Ishikawa (cell line): ENCODE measurements around the gene ITPR2.

Experiments
- CEBPB ChIP-seq: IDR thresholded peaks from 2 replicates; pipeline ENCODE4 v1.6.1; 2012
- CREB1 ChIP-seq: IDR thresholded peaks from 2 replicates; pipeline ENCODE4 v1.6.1; 2012; ENCODE audit warnings: low read depth
- EGR1 ChIP-seq: IDR thresholded peaks from 2 replicates; pipeline ENCODE4 v1.6.1; 2012
- EP300 ChIP-seq: IDR thresholded peaks from 2 replicates; pipeline ENCODE4 v1.6.1; 2012; ENCODE audit warnings: borderline replicate concordance
- FOXM1 ChIP-seq: IDR thresholded peaks from 2 replicates; pipeline ENCODE4 v1.6.1; 2012; ENCODE audit warnings: low read depth, borderline replicate concordance
- MAX ChIP-seq: IDR thresholded peaks from 2 replicates; pipeline ENCODE4 v1.6.1; 2012
- NFIC ChIP-seq: IDR thresholded peaks from 2 replicates; pipeline ENCODE4 v1.6.1; 2012
- RAD21 ChIP-seq: IDR thresholded peaks from 2 replicates; pipeline ENCODE4 v1.6.1; 2012; ENCODE audit warnings: low read depth
- REST ChIP-seq: IDR thresholded peaks from 2 replicates; pipeline ENCODE4 v1.6.1; 2012; ENCODE audit warnings: low read depth, mild to moderate bottlenecking
- TAF1 ChIP-seq: IDR thresholded peaks from 2 replicates; pipeline ENCODE4 v1.6.1; 2012; ENCODE audit warnings: low read depth, mild to moderate bottlenecking
- TCF12 ChIP-seq: IDR thresholded peaks from 2 replicates; pipeline ENCODE4 v1.6.1; 2012; ENCODE audit warnings: low read depth
- TEAD4 ChIP-seq: IDR thresholded peaks from 2 replicates; pipeline ENCODE4 v1.6.1; 2012
- USF1 ChIP-seq: IDR thresholded peaks from 2 replicates; pipeline ENCODE4 v1.6.1; 2012
- YY1 ChIP-seq: IDR thresholded peaks from 2 replicates; pipeline ENCODE4 v1.6.1; 2012; ENCODE audit warnings: low read depth
- ZBTB7A ChIP-seq: IDR thresholded peaks from 2 replicates; pipeline ENCODE4 v1.6.1; 2012; ENCODE audit warnings: low read depth

The ITPR2 gene

GRCh38 chr12:26734510-26735248 is 98.3 kb downstream of the ITPR2 start:
- TF ChIP-seq ZBTB7A (no peak), TAF1 (no peak), REST (no peak), YY1 (no peak), CEBPB (no peak), TCF12 (no peak), EGR1 (no peak), TEAD4 (no peak), FOXM1 (no peak), EP300 (no peak), USF1 (no peak), NFIC (no peak), CREB1 (no peak), MAX (no peak), RAD21 (no peak)

GRCh38 chr12:26732005-26732908 is 100.7 kb downstream of the ITPR2 start:
- no peak for TF ChIP-seq TCF12
- TF ChIP-seq EGR1: no peak
- no peak for TF ChIP-seq RAD21
- no peak for TF ChIP-seq EP300
- TF ChIP-seq USF1: no peak

- no peak for TF ChIP-seq TEAD4
- TF ChIP-seq EP300: no peak
- no peak for TF ChIP-seq TAF1
- no peak for TF ChIP-seq NFIC
- TF ChIP-seq YY1: no peak
- no peak for TF ChIP-seq REST
- TF ChIP-seq CREB1: no peak
- no peak for TF ChIP-seq USF1
- no peak for TF ChIP-seq ZBTB7A
- TF ChIP-seq MAX: no peak
- TF ChIP-seq CEBPB: no peak
- no peak for TF ChIP-seq EGR1
- TF ChIP-seq TCF12: no peak
Measured at GRCh38 chr12:26730481-26731350, 102.3 kb downstream of the ITPR2 start.

GRCh38 chr12:26728205-26729050 is 104.6 kb downstream of the ITPR2 start:
- TF ChIP-seq TEAD4: no peak
